ENCODE measurements around the gene PTH2R. TPM values are rescaled to one million over a fixed set of nuclear protein-coding genes. Genes with fewer than 3 reads are reported as not detected.
"Not testable (repeated sequence)": the region's sequence is repeated elsewhere in the genome, so short reads cannot be mapped to it uniquely, and the experiment has no call there.

Gene PTH2R
- total RNA-seq, 1 donor from 2014 or later, result not detected

DNA sequence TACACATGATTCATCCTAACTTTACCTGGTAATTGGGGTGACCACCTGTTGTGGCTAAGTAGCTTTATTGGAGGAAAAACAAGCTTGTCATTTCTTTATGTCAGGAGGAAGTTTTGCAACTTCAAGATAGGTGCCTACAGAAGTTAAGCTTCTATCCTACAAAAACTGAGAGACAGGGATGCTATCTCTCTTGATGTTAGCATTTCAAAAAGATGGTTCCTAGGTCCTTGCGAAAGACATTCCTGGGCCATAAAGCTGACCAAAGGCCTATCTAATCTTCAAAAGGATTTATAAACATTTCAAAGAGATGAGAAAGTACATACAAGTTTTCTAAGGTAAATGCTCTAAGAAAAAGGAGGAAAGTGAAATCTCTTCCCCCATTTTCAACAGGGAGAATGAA is 61.0 kb downstream of the PTH2R start:
- no peaks in the 10 kb centered on the region for H3K4me1 Mint-ChIP-seq (ENCODE audit: unreplicated experiment)
- TF ChIP-seq, protein P1, sequence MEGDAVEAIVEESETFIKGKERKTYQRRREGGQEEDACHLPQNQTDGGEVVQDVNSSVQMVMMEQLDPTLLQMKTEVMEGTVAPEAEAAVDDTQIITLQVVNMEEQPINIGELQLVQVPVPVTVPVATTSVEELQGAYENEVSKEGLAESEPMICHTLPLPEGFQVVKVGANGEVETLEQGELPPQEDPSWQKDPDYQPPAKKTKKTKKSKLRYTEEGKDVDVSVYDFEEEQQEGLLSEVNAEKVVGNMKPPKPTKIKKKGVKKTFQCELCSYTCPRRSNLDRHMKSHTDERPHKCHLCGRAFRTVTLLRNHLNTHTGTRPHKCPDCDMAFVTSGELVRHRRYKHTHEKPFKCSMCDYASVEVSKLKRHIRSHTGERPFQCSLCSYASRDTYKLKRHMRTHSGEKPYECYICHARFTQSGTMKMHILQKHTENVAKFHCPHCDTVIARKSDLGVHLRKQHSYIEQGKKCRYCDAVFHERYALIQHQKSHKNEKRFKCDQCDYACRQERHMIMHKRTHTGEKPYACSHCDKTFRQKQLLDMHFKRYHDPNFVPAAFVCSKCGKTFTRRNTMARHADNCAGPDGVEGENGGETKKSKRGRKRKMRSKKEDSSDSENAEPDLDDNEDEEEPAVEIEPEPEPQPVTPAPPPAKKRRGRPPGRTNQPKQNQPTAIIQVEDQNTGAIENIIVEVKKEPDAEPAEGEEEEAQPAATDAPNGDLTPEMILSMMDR (IDR thresholded peaks at IDR 0.05), result no peak
- no peak for DNase-seq (ENCODE audit: extremely low spot score, unreplicated experiment)
- no peaks in the 10 kb centered on the region for H3K9me3 Mint-ChIP-seq (ENCODE audit: unreplicated experiment)
- peaks cover 3% of the 10 kb centered on the region for H3K27me3 Mint-ChIP-seq (ENCODE audit: unreplicated experiment)
- H3K4me3 Mint-ChIP-seq (ENCODE audit: unreplicated experiment), result no peak overlapping the region
- no peak overlapping the region for H3K27ac Mint-ChIP-seq (ENCODE audit: unreplicated experiment)
- no peaks in the 10 kb centered on the region for H3K36me3 Mint-ChIP-seq (ENCODE audit: unreplicated experiment)

DNA sequence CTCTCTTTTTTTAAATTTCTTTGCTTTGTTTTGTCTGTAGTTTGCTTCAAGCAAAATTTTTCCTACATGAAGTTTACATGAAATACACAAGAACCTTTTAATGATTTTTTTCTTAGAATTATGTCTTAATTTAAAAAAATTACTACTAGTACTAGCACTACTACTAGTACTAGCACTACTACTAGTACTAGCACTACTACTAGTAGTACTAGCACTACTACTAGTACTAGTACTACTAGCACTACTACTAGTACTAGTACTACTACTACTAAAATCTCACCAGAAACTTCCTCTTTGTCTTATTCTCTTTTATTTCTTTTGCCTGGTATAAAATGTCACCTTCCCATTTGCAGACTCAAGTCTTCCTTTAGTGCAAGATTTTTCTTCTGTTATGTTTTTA is 71.1 kb downstream of the PTH2R start:
- TF ChIP-seq, protein P1 (IDR thresholded peaks at IDR 0.05), result no peak
- no peaks in the 10 kb centered on the region for H3K36me3 Mint-ChIP-seq (ENCODE audit: unreplicated experiment)

DNA sequence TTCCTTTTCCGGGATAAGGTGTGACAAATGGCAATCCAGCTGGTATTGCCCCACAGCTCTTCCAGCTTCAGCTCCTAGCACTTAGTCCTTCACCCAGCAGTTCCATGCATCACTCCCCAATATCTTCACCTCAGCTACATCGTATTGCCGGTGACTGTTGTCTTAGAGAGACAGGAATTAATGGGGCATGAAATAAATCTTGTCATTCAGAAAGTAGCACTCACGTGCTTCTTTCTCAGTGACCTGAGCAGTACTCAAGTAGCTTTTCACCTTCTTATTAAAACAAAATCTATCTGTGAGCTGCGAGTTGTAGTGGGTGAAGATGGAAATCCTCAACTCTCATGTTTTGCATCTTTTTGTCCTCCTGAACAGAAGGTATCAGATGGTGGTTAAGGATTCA is 72.8 kb downstream of the PTH2R start:
- Mint-ChIP-seq H3K4me1 (ENCODE audit: unreplicated experiment) (no peaks in the 10 kb centered on the region), H3K9me3 (ENCODE audit: unreplicated experiment) (peaks cover 15% of the 10 kb centered on the region), H3K4me3 (ENCODE audit: unreplicated experiment) (no peak overlapping the region), H3K27me3 (ENCODE audit: unreplicated experiment) (peaks cover 2% of the 10 kb centered on the region), H3K27ac (ENCODE audit: unreplicated experiment) (no peak overlapping the region), H3K36me3 (ENCODE audit: unreplicated experiment) (no peaks in the 10 kb centered on the region)
- no peak for DNase-seq (ENCODE audit: extremely low spot score, unreplicated experiment)
- TF ChIP-seq, protein P1 (IDR thresholded peaks at IDR 0.05), result no peak

More for the DNA sequence above, 71.1 kb downstream of the PTH2R start:
- Mint-ChIP-seq H3K27me3 (ENCODE audit: unreplicated experiment) (peaks cover 2% of the 10 kb centered on the region), H3K9me3 (ENCODE audit: unreplicated experiment) (peaks cover 9% of the 10 kb centered on the region), H3K4me1 (ENCODE audit: unreplicated experiment) (no peaks in the 10 kb centered on the region), H3K4me3 (ENCODE audit: unreplicated experiment) (no peak overlapping the region), H3K27ac (ENCODE audit: unreplicated experiment) (no peak overlapping the region)
- no peak for DNase-seq (ENCODE audit: extremely low spot score, unreplicated experiment)

DNA sequence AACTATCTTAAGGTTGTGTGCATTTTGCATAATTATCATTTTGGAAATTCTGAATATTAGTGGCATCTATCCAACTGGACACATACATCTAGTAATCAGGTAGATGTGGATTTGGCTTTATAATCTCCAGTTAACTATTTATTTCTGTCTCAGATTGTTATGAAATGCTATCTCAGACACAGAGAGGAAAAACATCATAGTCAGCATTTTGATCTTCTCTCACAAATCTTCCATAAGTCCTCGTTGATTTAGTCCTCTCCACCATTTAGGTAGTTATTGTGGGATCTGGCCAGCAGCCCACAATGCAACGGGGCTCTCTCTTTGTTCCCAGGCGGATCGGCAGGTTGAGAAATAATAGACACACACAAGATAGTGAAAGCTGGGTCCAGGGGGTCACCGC is 75.4 kb downstream of the PTH2R start:
- not testable (repeated sequence) for H3K27ac Mint-ChIP-seq (ENCODE audit: unreplicated experiment); DNase-seq (ENCODE audit: extremely low spot score, unreplicated experiment); H3K36me3 Mint-ChIP-seq (ENCODE audit: unreplicated experiment); H3K4me1 Mint-ChIP-seq (ENCODE audit: unreplicated experiment); H3K27me3 Mint-ChIP-seq (ENCODE audit: unreplicated experiment); H3K4me3 Mint-ChIP-seq (ENCODE audit: unreplicated experiment)
- H3K9me3 Mint-ChIP-seq (ENCODE audit: unreplicated experiment), result peaks cover 17% of the 10 kb centered on the region

DNA sequence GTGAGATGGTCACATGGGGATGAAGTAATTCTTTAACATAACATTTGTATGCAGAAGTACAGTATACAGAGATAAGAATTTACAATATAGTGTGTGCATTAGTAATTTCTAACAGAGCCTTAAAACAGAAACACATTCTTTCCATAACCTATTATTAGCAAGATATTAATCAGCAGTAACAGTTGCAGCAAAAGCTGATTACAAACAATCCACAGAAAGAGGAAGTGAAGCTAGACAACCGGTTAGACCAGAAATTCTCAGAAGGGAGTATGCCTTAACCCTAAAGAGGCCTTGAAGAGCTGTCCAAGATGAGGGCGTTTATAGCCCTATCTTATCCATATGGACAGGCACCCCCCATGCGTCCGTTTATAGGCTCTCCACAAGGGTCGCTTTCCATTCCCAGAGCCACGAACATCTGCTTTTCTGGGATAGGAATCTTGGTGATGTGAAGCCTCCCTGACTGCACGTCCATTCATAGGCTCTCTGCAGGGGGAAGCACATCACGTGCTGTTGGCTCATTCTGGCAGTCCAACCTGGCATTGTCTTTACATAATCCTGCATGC is 75.9 kb downstream of the PTH2R start:
- H3K9me3 Mint-ChIP-seq (ENCODE audit: unreplicated experiment), result peaks cover 20% of the 10 kb centered on the region
- H3K27me3 Mint-ChIP-seq (ENCODE audit: unreplicated experiment); H3K4me3 Mint-ChIP-seq (ENCODE audit: unreplicated experiment); DNase-seq (ENCODE audit: extremely low spot score, unreplicated experiment); H3K27ac Mint-ChIP-seq (ENCODE audit: unreplicated experiment); H3K36me3 Mint-ChIP-seq (ENCODE audit: unreplicated experiment); H3K4me1 Mint-ChIP-seq (ENCODE audit: unreplicated experiment): not testable (repeated sequence)

DNA sequence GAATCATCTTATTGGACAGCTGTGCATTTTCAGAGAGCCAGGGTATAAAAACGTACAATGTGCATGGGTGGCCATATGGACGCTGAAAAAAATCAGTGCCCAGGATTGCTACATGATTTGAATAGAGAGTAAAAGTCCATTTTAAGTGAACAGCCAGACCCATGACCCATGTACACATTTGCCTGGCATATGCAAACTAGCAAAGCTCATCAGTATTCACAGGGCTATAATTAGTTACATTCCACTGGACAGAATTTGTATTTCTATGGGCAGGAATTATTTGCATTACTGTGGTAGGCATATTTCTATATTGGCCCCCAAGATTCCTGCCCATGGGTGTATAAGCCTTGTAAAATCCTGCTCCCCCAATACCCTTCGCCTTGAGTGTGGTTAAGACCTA is 78.8 kb downstream of the PTH2R start:
- Mint-ChIP-seq H3K9me3 (ENCODE audit: unreplicated experiment) (peaks cover 20% of the 10 kb centered on the region), H3K36me3 (ENCODE audit: unreplicated experiment) (no peaks in the 10 kb centered on the region), H3K4me1 (ENCODE audit: unreplicated experiment) (peaks cover 3% of the 10 kb centered on the region), H3K27me3 (ENCODE audit: unreplicated experiment) (peaks cover 2% of the 10 kb centered on the region), H3K4me3 (ENCODE audit: unreplicated experiment) (no peak overlapping the region), H3K27ac (ENCODE audit: unreplicated experiment) (no peak overlapping the region)
- DNase-seq (ENCODE audit: extremely low spot score, unreplicated experiment), result no peak
- TF ChIP-seq, protein P1 (IDR thresholded peaks at IDR 0.05), result no peak
